Femur (tissue), 1 donor: ENCODE data around the gene SLC17A5.
"Not testable (repeated sequence)": the region's sequence is repeated elsewhere in the genome, so short reads cannot be mapped to it uniquely, and the experiment has no call there.

ENCODE experiments used
- DNase-seq: peaks from one replicate; pipeline ENCODE4 v3.0.0-alpha.2; 2017

The SLC17A5 gene

DNA sequence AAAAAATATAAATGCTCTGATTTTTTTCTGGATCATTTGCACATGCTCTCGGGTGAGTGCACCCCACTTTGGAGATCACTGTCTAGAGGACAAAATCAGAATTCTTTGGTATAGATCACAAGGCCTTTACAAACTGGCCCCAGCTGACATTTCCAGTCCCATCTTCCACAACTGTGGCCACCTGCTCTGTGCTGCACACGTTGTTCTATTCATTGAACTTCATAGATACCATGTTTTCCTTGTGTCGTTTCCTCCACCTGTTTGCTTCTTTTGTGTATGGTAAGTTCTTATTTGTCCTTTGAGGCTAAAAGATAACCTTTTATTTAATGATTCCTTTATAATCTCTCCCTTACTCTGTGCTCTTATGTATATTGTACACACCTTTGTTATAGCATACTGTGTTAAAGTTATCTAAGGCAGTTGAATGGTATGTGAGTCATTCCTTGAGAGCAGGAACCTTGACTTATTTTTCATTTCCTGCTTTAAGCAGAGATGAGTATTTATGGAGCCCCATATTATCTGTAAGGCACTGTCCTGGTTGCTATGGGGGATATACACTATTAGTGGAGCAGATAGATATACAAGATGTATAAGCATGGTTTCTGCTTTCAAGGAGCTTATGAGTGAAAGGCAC lies 12.0 kb upstream of the SLC17A5 start:
- no peak for DNase-seq

DNA sequence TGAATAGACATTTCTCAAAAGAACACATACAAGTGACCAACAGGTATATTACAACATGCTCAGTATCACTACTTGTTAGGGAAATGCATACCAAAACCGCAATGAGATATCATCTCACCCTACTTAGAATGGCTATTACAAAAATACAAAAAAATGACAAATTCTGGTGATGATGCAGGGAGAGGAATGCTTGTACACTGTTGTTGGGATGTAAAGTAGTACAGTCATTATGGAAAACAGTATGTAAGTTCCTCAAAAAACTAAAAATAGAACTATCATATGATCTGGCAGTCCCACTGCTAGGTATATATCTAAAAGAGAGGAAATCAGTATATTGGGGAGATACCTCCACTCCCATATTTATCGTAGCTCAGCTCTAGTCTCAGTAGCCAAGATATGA lies 10.9 kb upstream of the SLC17A5 start:
- DNase-seq = no peak

DNA sequence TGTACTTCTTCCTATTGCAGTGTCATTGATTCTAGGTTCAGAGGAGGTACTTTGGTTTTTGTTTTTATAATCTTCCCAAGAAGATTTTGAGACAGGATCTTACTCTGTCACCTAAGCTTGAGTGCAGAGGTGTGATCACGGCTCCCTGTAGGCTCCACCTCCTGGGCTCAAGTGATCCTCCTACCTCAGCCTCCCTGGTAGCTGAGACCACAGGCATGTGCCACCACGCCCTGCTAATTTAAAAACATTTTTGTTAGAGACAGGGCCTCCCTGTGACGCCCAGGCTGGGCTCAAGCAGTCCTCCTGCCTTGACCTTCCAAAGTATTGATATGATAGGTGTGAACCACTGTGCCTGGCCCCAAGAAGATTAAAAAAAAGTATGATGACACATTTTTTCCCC lies 3.4 kb upstream of the SLC17A5 start:
- no peak for DNase-seq

- no peak for DNase-seq
Observed at GRCh38 chr6:73656531-73657145, 2.8 kb upstream of the SLC17A5 start.

DNA sequence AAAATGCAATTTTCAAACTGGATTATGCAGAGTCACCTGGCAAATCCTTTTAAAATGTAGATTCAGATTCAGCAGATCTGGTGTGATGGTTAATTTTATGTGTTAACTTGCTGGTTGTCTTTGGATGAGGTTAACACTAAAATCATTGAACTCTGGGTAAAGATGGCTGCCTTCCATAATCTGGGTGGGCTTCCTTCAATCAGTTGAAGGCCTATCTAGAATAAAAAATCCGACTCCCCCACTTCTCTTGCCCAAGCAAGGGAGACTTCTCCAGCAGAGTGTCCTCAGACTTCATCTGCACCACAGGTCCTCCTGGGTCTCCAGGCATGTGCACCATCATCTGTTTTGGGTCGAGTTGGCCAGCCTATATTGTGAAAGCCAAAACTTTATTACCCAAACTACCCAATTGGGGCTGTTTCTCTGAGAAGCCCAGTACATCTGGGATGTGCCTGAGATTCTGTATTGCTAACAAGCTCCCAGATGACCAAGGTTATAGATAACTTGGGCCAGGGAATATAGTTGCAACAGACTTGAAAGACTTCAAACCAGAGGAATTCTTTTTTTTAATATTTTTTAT lies 1.6 kb upstream of the SLC17A5 start:
- DNase-seq = no peak

- DNase-seq = peak; percentile 71
Observed at GRCh38 chr6:73652637-73653570, 888 bp downstream of the SLC17A5 start.

GRCh38 chr6:73649783-73650182 lies 4.0 kb downstream of the SLC17A5 start:
- no peak for DNase-seq

GRCh38 chr6:73648166-73648565 lies 5.6 kb downstream of the SLC17A5 start:
- DNase-seq = no peak

DNA sequence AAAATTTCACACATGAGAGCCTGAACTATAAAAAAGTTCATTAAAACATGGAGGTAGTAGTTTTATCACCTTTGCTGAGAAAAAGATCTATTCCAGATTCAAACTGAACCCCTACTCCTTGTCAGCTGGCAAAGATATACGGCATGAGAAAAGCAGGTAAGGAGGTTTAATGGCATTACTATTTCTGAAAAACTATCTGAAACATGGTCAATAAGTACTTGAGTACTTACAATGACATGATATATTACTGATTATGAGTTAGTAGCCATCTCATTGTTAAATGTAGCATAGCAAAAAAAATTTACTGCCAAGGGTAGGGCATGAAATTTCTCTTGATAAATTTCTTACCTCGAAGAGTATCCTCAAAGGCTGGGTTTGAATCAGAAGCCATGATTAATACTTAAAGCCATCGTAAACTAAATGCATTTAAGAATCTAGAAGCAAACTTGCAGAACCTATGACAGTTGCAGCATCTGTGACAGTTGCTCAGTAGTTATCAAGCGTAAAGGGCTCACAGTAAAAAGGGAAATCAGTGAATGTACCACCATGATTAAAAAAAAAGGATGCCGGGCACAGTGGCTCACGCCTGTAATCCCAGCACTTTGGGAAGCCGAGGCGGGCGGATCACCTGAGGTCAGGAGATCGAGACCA lies 8.7 kb downstream of the SLC17A5 start:
- DNase-seq = no peak

- DNase-seq = no peak
Observed at GRCh38 chr6:73644030-73644429, 9.8 kb downstream of the SLC17A5 start.

GRCh38 chr6:73642530-73642929 lies 11.3 kb downstream of the SLC17A5 start:
- DNase-seq = no peak

DNA sequence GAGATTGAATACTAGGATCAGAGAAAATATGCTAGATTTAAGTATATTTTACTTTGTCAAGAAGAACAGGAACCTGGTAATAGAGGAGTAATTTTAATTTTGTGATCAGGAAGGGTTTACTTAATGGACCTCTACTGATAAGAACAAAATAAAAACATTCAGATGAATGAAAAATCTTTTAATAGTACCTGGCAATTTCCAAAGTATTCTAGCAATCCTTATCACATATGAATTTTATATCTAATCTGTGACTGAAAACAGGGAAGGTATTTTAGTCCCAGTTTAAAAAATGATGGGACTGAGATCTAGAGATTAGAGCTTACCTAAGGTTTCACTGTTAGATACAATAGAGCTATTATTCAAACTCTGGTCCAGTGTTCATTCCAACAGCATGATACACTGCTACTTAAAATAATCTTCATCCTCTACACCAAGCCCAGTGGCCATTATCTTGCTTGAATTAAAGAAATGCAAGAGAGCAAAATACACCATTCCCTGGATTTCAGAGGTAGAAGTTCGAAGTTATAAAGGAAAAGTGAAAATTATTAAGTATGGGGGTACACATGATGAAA lies 13.5 kb downstream of the SLC17A5 start:
- no peak for DNase-seq

DNA sequence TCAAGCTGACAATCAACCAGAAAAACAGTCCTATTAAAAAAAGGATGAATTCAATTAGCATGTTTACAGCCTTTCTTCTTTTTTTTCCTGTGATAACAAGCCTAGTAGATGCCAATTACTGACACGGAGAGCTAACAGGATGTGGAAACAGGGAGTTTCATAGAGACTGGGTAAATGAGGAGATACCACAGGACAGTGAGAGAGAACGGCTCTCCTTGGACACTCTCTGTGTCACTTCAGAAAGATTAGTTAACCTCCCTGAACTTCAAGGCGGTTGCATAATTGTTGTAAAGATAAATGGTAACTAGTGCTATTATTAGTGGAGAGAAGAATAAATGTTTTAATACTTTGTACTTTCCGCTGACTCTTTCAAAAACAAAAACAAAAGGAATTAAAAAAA lies 14.8 kb downstream of the SLC17A5 start:
- DNase-seq = no peak

- no peak for DNase-seq
Observed at GRCh38 chr6:73637404-73637803, 16.4 kb downstream of the SLC17A5 start.

- no peak for DNase-seq
Observed at GRCh38 chr6:73636048-73636447, 17.7 kb downstream of the SLC17A5 start.

DNA sequence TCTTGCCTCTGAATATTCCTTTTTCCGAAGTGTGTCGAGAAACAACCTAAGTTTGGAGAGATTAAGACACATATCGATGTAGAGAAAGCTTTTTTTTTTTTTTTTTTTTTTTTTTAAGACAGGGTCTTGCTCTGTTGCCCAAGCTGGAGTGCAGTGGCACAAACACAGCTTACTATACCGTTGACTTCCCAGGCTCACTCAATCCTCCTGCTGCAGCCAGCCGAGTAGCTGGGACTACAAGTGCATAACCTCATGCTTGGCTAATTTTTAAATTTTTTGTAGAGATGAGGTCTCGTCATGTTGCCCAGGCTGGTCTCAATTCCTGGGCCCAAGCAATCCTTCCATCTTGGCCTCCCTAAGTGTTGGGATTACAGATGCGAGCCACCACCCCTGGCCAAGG lies 21.4 kb downstream of the SLC17A5 start:
- DNase-seq = no peak

GRCh38 chr6:73631849-73632248 lies 21.9 kb downstream of the SLC17A5 start:
- DNase-seq = no peak

DNA sequence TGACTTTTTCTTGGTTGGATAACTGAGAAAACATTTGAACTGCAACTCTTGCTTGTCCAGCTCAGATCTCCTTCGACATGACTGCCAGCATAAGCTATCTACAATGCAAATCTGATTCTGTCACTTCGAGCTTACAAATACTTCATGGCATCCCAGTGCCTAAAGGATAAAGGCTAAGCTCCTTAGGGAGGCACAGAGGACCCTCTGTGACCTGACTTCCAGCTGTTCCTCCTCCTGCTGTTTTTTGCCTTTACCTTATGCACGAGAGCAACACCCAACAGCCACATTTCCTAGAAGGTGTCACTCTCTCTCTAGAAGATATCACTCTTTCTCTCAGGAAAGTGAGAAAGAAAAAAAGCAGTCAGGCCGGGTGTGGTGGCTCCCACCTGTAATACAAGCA lies 23.4 kb downstream of the SLC17A5 start:
- no peak for DNase-seq

DNA sequence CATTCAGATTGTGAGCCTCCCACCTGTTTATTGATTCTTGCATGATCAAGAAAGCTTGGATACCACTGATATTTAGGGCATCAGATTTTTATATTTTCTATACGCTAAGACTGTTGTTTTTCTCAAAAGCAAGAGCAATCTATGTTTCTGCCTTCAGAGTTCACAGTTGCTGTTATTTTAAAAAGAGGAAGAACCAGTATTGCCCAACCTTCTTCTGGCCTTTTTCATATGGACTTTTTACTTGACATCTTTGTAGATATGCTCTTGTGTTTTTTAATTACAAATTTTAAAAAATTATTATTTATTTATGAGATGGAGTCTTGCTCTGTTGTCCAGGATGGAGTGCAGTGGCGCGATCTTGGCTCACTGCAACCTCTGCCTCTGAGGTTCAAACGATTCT lies 28.9 kb downstream of the SLC17A5 start:
- no peak for DNase-seq

GRCh38 chr6:73623480-73623879 lies 30.3 kb downstream of the SLC17A5 start:
- not testable (repeated sequence) for DNase-seq

DNA sequence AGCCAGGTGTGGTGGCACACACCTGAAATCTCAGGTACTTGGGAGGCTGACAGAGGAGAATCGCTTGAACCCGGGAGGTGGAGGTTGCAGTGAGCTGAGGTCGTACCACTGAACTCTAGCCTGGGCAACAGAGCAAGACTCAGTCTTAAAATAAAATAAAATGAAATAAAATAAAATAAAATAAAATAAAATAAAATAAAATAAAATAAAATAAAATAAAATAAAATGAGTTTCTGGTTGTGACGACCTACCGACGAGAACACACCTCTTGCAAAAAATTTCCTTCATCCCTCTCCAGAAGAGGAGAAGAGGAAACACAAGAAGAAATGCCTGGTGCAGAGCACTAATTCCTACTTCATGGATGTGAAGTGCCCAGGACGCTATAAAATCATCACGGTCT lies 35.7 kb downstream of the SLC17A5 start:
- not testable (repeated sequence) for DNase-seq

GRCh38 chr6:73614802-73615201 lies 39.0 kb downstream of the SLC17A5 start:
- DNase-seq = no peak
